ENCODE measurements around the gene GDE1.
"Not testable (repeated sequence)": the region's sequence is repeated elsewhere in the genome, so short reads cannot be mapped to it uniquely, and the experiment has no call there.

GDE1 gene
- long read RNA-seq, donor 1, transcript GDE1-201 (6 exons, 2,958 nt): major isoform, 16 of 20 reads
- long read RNA-seq, donor 1, partial matches to known transcripts: 0 of 20 reads
- long read RNA-seq, donor 1, other reads (novel, unspliced or antisense): 0 of 20 reads
- long read RNA-seq, donor 2, transcript GDE1-201 (6 exons, 2,958 nt): major isoform, 13 of 16 reads
- long read RNA-seq, donor 2, partial matches to known transcripts: 0 of 16 reads
- long read RNA-seq, donor 2, other reads (novel, unspliced or antisense): 0 of 16 reads
- long read RNA-seq, donor 3, transcript GDE1-201 (6 exons, 2,958 nt): major isoform, 7 of 11 reads
- long read RNA-seq, donor 3, partial matches to known transcripts: 0 of 11 reads
- long read RNA-seq, donor 3, other reads (novel, unspliced or antisense): 0 of 11 reads
- long read RNA-seq, donor 4, transcript GDE1-201 (6 exons, 2,958 nt): major isoform, 9 of 13 reads
- long read RNA-seq, donor 4, partial matches to known transcripts: 0 of 13 reads
- long read RNA-seq, donor 4, other reads (novel, unspliced or antisense): 0 of 13 reads
- long read RNA-seq, donor 5, transcript GDE1-201 (6 exons, 2,958 nt): major isoform, 19 of 20 reads
- long read RNA-seq, donor 5, partial matches to known transcripts: 0 of 20 reads
- long read RNA-seq, donor 5, other reads (novel, unspliced or antisense): 0 of 20 reads
- long read RNA-seq, donor 6, transcript GDE1-201 (6 exons, 2,958 nt): major isoform, 12 of 23 reads
- long read RNA-seq, donor 6, partial matches to known transcripts: 8 of 23 reads
- long read RNA-seq, donor 6, other reads (novel, unspliced or antisense): 0 of 23 reads
- long read RNA-seq, donor 7: 0 reads
- long read RNA-seq, donor 8, transcript GDE1-203 (6 exons, 2,238 nt): minor isoform, 5 of 35 reads
- long read RNA-seq, donor 8, transcript GDE1-201 (6 exons, 2,958 nt): major isoform, 23 of 35 reads
- long read RNA-seq, donor 8, partial matches to known transcripts: 5 of 35 reads
- long read RNA-seq, donor 8, other reads (novel, unspliced or antisense): 0 of 35 reads

DNA sequence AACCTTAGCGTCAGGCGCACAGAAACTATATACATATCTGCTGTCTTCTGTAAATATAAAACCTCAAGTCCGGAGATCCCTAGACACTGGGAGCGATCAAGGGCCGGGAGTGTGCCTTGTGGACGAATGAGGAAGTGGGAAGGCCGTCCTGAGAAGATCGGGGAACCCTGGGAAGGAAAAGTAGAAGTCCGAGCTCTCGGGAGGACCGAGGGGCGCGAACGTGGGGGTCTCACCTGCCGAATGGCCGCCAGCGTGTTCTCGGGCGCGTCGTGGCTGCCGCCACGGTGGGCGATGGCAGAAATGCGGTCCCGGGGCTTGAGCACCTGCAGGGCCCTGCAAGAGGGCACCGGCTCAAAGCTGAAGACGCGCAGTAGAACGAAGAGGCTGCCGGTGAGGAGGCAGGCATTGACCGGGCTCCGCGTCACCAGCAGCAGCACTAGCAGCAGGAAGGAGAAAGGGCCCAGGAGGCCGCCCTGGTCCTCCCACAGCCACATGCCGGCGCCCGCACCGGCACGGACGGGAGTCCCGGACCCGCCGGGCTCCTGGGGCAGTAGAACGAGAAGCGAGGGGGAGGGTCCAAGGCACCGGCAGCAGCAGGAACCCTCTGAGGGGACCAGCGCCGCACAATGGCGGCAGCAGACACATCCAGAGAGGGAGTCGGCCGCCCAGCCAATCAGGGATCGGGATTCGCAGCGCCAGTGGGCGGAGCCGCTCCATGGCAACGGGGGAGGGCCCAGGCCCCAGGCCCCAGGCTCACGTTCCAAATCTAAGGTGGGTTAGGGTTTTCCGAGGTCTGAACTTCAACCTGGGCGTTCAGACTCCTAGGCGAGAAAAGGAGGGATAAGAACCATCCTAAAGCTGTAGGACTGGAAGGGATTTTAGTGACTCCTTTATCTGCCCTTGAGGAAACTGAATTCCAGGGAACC is at the start of gene GDE1:
Gene GDE1 (minus strand): TSS at position 628 of the 926 bp plus-strand sequence. CDS start 134 bp downstream, at position 494.
- peak; percentile 97 for DNase-seq

DNA sequence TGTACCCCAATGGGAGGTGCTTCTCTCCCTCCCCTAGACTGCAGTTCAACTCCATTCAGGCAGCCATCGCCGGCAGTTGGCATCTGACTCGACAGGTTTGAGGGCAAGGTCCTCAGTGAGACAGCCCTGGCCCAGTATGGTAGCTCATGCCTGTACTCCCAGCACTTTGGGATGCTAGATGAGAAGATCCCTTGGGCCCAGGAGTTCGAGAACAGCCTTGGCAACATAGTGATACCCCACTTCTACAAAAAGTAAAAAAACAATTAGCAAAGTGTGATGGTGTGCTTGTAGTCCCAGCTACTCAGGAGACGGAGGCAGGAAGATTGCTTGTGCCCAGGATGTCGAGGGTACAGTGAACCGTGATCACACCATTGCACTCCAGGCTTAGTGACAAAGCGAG is 45.7 kb upstream of the GDE1 start:
- no peak for DNase-seq

- no peak for DNase-seq
Observed at GRCh38 chr16:19566362-19566761, 44.5 kb upstream of the GDE1 start.

GRCh38 chr16:19563377-19563776 is 41.5 kb upstream of the GDE1 start:
- no peak for DNase-seq

DNA sequence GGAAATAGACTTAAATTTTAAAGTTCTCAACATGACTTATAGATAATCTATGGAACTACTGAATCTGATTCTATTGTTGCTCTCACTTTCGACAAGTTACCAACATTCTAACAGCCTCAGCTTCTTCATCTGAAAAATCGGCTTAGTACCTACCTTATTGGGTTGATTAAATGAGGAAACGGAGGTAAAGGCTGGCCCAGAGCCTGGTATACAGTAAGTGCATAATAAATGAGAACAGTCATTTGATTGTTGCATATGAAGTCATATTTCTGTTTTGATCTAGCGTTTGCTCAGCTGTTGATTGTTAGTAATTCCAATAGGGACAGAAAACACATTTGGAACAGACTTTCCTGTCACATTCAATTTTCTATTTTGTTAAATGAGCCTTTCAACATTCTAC is 38.2 kb upstream of the GDE1 start:
- no peak for DNase-seq

DNA sequence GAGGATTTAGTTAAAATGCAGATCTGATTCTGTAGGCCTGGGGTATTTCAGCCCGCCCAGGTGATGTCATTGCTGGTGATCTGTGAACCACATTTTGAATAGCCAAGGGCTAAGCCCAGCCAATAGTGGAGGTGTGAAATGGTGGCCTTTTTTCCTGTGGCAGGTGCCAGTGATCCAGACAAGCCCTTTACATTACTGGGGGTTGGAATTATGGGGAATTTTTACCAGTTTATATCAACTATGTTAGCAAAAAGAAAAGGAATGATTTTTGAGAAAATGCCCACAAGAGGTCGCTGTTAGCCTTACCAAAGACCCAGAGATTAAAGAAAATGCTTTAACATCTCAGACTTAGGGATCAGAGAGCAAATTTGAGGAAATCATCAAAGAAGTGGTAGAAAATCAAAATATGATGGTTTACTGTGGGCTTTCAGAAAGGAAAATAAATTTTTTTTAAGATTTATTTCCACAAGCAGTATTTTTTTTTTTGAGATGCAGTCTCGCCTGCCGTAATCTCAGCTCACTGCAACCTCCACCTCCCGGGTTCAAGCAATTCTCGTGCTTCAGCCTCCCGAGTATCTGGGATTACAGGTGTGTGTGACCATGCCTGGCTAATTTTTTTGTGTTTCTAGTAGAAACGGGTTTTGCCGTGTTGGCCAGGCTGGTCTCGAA is 37.5 kb upstream of the GDE1 start:
- peak; percentile 24 for DNase-seq

DNA sequence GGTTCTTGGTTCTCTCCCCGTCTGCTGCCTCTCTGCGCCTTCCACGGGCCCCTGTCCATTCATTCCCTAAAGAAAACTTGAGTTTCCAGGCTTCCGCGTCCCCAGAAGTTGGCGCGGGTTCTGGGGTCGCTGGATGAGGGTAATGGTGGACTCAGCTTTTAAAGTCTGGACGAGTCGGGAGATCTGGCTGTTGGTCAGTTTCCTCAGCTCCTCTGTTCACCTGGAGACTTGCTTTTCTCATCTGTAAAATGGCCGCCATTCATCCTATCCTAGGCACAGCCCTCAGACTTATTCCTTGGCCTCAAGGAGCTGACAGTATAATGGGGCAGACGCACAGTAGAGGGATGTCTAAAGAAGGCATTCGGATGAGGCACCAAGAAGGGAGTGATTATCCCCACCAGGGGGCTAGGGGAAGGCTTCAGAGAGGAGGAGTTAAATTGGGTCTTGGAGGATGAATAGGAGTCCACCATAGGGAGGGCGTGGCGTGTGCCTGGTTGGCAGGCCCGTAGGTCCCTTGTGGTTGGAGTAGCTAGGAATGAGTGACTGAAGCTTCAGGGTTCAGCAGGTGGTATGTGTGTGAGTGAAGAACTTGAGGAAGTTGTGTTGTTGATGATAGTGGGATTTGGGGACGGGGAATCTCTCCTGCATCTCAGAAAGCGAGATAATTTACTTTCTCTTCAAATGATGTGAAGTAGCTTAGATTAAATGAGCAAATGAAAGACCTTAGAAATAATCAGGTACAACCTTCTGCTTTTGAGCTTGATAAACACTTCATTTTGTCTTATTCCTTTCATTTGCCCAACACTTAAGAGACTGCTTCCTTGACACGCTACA is 34.3 kb upstream of the GDE1 start:
- no peak for DNase-seq

- DNase-seq: peak; percentile 97
Observed at GRCh38 chr16:19555186-19555937, 33.5 kb upstream of the GDE1 start, which contains the start of gene VPS35L. Gene VPS35L, plus strand, starts transcription at chr16:19555703. Its CDS starts 27 bp downstream, at chr16:19555730.

DNA sequence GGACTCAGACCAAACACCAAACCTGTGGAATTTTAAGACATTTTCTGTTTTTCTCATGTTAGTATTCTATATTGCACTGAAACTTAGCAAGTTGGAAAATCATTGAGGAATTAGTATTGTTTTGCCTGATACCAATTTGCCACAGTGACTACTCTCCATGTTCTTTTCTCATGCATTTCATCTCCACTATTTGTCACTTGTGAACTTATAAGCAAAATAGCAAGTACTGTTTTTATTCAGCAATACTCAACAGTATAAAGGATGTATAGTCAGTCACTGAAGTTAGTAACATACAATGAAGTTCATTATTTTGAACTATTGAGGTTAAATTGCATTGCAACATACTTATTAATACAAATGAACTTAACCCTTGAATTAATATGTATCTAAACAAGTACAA is 27.8 kb upstream of the GDE1 start:
- no peak for DNase-seq

DNA sequence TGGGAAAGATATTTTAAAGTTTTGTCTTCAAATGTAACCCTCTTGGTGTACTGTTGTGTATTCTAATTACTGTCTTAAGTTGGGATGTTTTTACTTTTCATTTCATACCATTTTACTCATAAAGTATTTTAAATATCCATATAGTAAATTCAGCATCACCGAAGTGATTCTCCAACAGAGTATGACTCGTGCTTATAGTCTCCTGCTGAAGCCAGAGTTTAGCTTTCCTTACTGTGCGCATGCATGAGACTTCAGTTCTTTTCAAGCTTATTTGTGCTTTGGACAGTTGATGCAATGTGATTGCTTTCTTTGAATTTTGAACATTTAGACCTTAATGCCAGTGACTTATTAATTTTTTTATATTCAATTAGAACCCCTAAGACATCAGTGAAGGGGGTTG is 26.2 kb upstream of the GDE1 start:
- DNase-seq: no peak

DNA sequence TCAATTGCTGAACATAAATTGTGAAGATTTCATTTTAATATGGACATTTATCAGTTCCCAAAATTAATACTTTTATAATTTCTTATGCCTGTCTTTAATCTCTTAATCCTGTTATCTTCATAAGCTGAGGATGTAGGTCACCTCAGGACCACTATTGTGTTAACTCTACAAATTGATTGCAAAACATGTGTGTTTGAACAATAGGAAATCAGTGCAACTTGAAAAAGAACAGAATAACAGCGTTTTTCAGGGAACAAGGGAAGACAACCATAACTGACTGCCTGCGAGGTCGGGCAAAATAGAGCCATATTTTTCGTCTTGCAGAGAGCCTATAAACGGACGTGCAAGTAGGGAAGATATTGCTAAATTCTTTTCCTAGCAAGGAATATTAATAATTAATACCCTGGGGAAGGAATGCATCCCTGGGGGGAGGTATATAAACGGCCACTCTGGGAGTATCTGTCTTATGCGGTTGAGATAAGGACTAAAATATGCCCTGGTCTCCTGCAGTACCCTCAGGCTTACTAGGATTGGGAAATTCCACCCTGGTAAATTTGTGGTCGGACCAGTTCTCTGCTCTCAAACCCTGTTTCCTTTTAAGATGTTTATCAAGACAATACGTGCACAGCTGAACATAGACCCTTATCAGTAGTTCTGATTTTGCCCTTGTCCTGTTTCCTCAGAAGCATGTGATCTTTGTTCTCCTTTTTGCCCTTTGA is 21.5 kb upstream of the GDE1 start:
- not testable (repeated sequence) for DNase-seq

DNA sequence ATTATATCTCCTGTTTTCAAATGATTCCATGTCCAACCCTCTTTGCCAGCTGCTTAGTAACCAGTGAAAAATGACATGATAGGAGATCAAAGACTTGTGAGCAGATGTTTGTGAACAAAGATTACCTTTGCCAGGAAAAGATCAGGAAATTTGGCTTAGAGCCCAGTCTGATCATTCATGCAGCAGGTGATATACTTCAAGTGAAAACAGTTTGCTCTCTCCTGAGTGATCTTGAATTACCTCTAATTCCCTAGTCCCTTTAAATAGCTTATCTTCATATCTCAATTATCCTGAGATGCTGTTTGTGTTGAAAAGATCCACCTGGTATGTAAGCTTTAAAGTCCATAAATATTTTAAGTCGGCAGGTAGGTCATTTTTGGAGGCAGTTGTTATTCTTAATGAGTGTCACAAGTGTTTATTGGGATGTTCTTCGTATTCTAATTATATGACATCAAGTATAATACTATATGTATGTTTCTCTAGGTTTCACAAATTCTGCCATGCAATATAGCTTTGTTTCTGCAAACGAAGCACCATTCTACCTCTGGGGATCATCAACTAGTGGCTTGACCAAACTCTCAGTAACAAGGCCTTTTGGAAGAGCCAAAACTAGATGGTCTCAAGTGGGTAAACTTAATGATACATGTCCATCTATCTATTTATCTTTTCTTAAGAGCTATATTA is 20.4 kb upstream of the GDE1 start:
- no peak for DNase-seq

DNA sequence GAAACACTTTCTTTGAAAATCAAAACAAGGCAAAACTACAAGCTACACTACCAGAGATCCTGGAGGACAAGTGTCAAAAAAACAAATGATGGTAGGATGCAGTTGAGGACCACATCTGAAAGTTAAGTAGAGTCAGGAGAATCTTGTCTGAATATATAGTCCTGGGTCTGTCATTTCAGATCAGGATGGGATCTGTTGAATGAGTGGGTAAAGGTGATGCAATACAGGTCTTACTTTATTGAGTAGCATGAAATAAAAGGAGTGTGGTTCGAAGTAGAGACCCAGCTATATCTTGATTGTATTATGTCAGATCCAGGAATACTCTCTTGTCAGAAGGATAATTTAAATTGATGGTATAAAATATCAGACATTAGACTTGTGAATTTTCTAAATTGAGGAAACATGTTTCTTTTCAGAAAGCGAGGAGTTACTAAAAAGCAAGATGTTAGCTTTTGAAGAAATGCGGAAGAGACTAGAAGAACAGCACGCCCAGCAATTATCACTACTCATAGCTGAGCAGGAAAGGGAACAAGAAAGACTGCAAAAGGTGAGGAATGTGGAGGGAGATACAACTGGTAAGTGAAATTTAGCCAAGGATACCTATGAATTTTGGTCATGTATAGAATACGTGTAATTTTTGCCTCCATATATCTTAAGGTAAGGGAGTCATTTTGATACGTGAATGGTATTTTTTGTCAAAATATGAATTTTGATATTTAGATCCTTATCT is 18.5 kb upstream of the GDE1 start:
- DNase-seq: no peak

- no peak for DNase-seq
Observed at GRCh38 chr16:19532601-19533000, 10.7 kb upstream of the GDE1 start.

- no peak for DNase-seq
Observed at GRCh38 chr16:19528666-19529065, 6.8 kb upstream of the GDE1 start.

- no peak for DNase-seq
Observed at GRCh38 chr16:19527161-19527560, 5.3 kb upstream of the GDE1 start.

- DNase-seq: no peak
Observed at GRCh38 chr16:19525385-19525723, 3.5 kb upstream of the GDE1 start.

All from right kidney (tissue), 9 donors.